C4-2B (cell line): ENCODE results near the gene RPP25L.

Experiments
- CTCF ChIP-seq: fragments of 450-650 bp; conservative IDR thresholded peaks from 2 replicates; pipeline ENCODE4 v1.5.1; 2017; ENCODE audit warnings: mild to moderate bottlenecking
- ZFX ChIP-seq: fragments of 450-650 bp; IDR thresholded peaks from 2 replicates; pipeline ENCODE4 v1.6.1; 2017

DNA sequence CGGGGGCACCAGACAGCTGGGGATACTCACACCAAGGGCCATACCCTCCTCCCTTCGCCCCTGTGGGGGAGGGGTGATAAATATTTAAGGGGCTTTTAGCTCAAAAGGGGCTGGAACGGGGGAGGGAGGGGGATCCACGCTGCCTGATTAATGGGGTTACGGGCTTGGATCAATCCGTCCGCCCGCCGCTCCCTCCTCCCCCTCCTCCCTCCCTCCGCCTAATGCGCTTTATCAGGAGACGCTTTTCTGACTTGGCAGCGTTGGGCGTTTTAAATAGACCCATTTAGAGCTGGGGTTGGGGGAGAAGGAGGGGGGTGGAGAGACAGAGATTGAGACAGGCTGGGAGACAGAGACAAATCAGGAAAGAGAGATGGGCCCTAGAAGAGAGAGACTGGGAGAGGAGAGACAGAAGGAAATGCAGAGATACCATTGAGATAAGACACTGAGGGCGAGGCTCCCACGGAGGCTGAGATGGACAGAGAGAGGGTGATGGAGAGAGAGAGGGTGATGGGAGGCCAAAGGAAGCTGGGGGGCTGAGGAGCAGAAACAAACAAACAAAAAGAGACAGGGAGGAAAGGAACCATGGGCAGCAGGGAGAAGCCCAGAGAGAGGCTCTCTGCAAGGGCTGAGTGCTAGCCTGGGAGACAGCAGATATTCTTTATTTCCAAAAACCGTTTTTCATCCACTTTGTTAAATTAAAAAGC, 32.6 kb downstream of the RPP25L start:
- TF ChIP-seq CTCF (no peak), ZFX (no peak)
